Parathyroid adenoma (tissue), 2 donors: Measurements from ENCODE around the gene E2F3.

Experiments used
- H2AFZ ChIP-seq: fragments of 300-600 bp; sonication (generic); one replicate; pipeline ENCODE4 v1.7.0; 2017; ENCODE audit warnings: antibody characterized with exemption, mild to moderate bottlenecking
- H3K27ac ChIP-seq: fragments of 300-600 bp; sonication (generic); one replicate; pipeline ENCODE4 v1.7.0; 2017
- H3K27me3 ChIP-seq: fragments of 300-600 bp; sonication (generic); one replicate; pipeline ENCODE4 v1.7.0; 2017; ENCODE audit warnings: low read length; ENCODE audit not compliant: control insufficient read depth, insufficient read depth
- H3K36me3 ChIP-seq: fragments of 300-600 bp; sonication (generic); one replicate; pipeline ENCODE4 v1.7.0; 2017; ENCODE audit warnings: low read length; ENCODE audit not compliant: control insufficient read depth, insufficient read depth
- H3K4me1 ChIP-seq: fragments of 300-600 bp; sonication (generic); one replicate; pipeline ENCODE4 v1.7.0; 2017; ENCODE audit warnings: control low read depth
- H3K4me2 ChIP-seq: fragments of 300-600 bp; sonication (generic); one replicate; pipeline ENCODE4 v1.7.0; 2017; ENCODE audit warnings: low read length
- H3K4me3 ChIP-seq: fragments of 300-600 bp; sonication (generic); one replicate; pipeline ENCODE4 v1.7.0; 2017; ENCODE audit warnings: low read depth, low read length
- H3K79me2 ChIP-seq: fragments of 300-600 bp; sonication (generic); one replicate; pipeline ENCODE4 v1.7.0; 2017; ENCODE audit warnings: control low read depth
- H3K9ac ChIP-seq: fragments of 300-600 bp; sonication (generic); one replicate; pipeline ENCODE4 v1.7.0; 2017; ENCODE audit warnings: mild to moderate bottlenecking
- H3K9me3 ChIP-seq: fragments of 300-600 bp; sonication (generic); one replicate; pipeline ENCODE4 v1.7.0; 2017; ENCODE audit warnings: low read length; ENCODE audit not compliant: control insufficient read depth
- TF ChIP-seq, protein P1 (sequence below): fragments of 300-600 bp; sonication (generic); IDR thresholded peaks from one replicate; pipeline ENCODE4 v1.7.0; 2017; ENCODE audit warnings: antibody characterized with exemption, mild to moderate bottlenecking
- donor health status: primary hyperparathyroidism.

E2F3 gene

DNA sequence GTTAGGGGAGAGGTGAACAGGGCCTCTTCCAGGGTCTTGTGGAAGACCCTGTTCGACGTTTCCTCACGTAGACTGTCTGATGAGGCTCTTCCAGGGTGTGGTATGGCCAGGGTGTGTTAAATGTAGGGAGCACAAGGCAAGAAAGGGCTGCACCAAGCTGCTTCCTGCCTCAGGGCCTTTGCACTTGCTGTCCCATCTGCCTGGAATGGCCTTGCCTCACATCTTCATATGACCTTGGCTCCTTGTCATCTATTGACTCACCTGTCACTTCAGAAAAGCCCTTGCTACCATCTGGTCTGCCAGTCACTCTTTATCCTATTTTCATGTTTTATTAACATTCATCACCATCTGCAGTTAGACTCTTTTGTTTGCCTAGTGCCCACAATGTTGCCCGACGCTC, 31.0 kb downstream of the E2F3 start:
- no peaks in the 10 kb centered on the region for H3K9me3 ChIP-seq
- no peak overlapping the region for H3K4me2 ChIP-seq
- no peak overlapping the region for H3K27ac ChIP-seq
- peaks cover 2% of the 10 kb centered on the region for H3K79me2 ChIP-seq
- H2AFZ ChIP-seq = no peak overlapping the region
- H3K36me3 ChIP-seq = no peaks in the 10 kb centered on the region
- H3K4me3 ChIP-seq = no peak overlapping the region
- TF ChIP-seq, protein P1, sequence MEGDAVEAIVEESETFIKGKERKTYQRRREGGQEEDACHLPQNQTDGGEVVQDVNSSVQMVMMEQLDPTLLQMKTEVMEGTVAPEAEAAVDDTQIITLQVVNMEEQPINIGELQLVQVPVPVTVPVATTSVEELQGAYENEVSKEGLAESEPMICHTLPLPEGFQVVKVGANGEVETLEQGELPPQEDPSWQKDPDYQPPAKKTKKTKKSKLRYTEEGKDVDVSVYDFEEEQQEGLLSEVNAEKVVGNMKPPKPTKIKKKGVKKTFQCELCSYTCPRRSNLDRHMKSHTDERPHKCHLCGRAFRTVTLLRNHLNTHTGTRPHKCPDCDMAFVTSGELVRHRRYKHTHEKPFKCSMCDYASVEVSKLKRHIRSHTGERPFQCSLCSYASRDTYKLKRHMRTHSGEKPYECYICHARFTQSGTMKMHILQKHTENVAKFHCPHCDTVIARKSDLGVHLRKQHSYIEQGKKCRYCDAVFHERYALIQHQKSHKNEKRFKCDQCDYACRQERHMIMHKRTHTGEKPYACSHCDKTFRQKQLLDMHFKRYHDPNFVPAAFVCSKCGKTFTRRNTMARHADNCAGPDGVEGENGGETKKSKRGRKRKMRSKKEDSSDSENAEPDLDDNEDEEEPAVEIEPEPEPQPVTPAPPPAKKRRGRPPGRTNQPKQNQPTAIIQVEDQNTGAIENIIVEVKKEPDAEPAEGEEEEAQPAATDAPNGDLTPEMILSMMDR = no peak
- no peaks in the 10 kb centered on the region for H3K27me3 ChIP-seq
- no peaks in the 10 kb centered on the region for H3K4me1 ChIP-seq
- no peak overlapping the region for H3K9ac ChIP-seq

DNA sequence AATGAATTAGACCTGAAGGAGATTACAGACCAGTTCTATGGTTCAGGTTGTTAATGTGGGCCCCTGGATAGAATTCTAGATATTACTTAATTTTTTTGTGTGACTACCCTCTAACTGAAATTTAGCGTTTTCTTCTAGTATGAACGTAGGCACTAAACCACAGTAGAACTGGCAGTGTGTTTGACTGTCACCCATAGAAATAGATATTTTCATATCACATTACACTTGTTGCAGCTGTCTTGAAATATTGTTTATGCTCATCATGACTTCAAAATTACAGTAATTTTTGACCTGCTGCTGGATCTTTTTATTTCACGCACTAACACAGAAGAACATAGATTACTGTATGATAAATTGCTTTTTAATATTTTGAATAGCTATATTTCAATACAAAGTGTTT, 31.6 kb downstream of the E2F3 start:
- no peaks in the 10 kb centered on the region for H3K9me3 ChIP-seq
- H3K36me3 ChIP-seq = no peaks in the 10 kb centered on the region
- H3K4me3 ChIP-seq = no peak overlapping the region
- TF ChIP-seq, protein P1 = no peak
- no peaks in the 10 kb centered on the region for H3K27me3 ChIP-seq
- H3K4me1 ChIP-seq = no peaks in the 10 kb centered on the region
- no peak overlapping the region for H3K27ac ChIP-seq
- no peak overlapping the region for H2AFZ ChIP-seq
- no peak overlapping the region for H3K4me2 ChIP-seq
- peaks cover 2% of the 10 kb centered on the region for H3K79me2 ChIP-seq
- H3K9ac ChIP-seq = no peak overlapping the region

DNA sequence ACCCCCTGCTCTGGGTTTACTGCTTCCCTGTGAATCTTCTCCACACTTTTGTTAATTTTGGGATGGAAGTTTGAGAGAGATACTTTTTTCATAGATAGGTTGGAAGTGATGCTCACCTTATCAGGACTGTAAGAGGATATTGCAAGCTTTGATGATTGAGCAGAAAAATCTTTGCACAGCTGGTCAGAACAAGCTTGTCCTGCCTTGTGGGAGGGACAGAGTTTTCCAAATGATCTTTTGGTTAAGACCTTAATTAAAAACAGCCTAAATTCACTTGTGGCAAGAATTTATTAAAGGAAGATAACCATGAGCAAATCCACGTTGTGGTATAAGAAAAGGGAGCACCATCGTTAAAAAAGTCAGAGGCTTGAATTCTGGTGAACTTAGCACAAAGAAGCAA, 32.2 kb downstream of the E2F3 start:
- peaks cover 2% of the 10 kb centered on the region for H3K79me2 ChIP-seq
- no peak overlapping the region for H3K9ac ChIP-seq
- TF ChIP-seq, protein P1 = no peak
- H3K27ac ChIP-seq = no peak overlapping the region
- H2AFZ ChIP-seq = no peak overlapping the region
- H3K4me2 ChIP-seq = no peak overlapping the region
- H3K36me3 ChIP-seq = no peaks in the 10 kb centered on the region
- H3K4me3 ChIP-seq = no peak overlapping the region
- no peaks in the 10 kb centered on the region for H3K9me3 ChIP-seq
- no peaks in the 10 kb centered on the region for H3K27me3 ChIP-seq
- H3K4me1 ChIP-seq = no peaks in the 10 kb centered on the region

- Histone ChIP-seq H3K36me3 (no peaks in the 10 kb centered on the region), H3K9ac (no peak overlapping the region), H3K9me3 (no peaks in the 10 kb centered on the region), H3K27me3 (no peaks in the 10 kb centered on the region), H3K4me3 (no peak overlapping the region), H3K27ac (no peak overlapping the region), H3K4me2 (no peak overlapping the region), H3K4me1 (no peaks in the 10 kb centered on the region), H2AFZ (no peak overlapping the region), H3K79me2 (peaks cover 2% of the 10 kb centered on the region)
- TF ChIP-seq, protein P1 = no peak
These were observed 33.1 kb downstream of the E2F3 start for GRCh38 chr6:20434766-20435165.

DNA sequence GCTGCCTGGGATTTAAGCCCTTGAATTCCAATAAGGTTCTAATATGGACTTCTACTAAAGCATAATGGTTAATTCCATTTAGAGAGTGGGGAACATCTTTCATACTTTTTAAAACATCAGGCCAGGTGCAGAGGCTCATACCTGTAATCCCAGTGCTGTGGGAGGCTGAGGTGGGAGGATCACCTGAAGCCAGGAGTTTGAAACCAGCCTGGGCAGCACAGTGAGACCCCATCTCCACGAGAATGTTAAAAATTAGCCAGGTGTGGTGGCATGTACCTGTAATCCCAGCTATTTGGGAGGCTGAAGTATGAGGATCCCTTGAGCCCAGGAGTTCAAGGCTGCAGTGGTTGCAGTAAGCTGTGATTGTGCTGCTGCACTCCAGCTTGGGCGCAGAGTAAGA, 35.0 kb downstream of the E2F3 start:
- TF ChIP-seq, protein P1 = no peak
- Histone ChIP-seq H2AFZ (no peak overlapping the region), H3K79me2 (peaks cover under 1% of the 10 kb centered on the region), H3K9me3 (no peaks in the 10 kb centered on the region), H3K27ac (no peak overlapping the region), H3K4me2 (no peak overlapping the region), H3K36me3 (no peaks in the 10 kb centered on the region), H3K27me3 (no peaks in the 10 kb centered on the region), H3K4me3 (no peak overlapping the region), H3K9ac (no peak overlapping the region), H3K4me1 (no peaks in the 10 kb centered on the region)
